ENCODE results near the gene CACNA1B. TPM values are rescaled to one million over a fixed set of nuclear protein-coding genes. Genes with fewer than 3 reads are reported as not detected.

The CACNA1B gene
- total and polyA plus RNA-seq, 9 donors = 0.01 to 3.8 (median 0.16) TPM; not detected in 1

GRCh38 chr9:138052322-138052615 is 174.7 kb downstream of the CACNA1B start:
- no peak overlapping the region for H3K4me3 ChIP-seq
- H3K36me3 ChIP-seq = no peaks in the 10 kb centered on the region
- peak in 1 of 5 donors; percentile 5 for DNase-seq
- TF ChIP-seq CTCF (IDR thresholded peaks at IDR 0.05) (no peak), POLR2A (IDR thresholded peaks at IDR 0.05) (no peak), EP300 (IDR thresholded peaks at IDR 0.05) (no peak)
- no peaks in the 10 kb centered on the region for H3K27me3 ChIP-seq
- intact Hi-C loops (cut with DNase I) = no loop called here
- WGBS, 3 donors = 90 to 93% (median 92%) methylated on average over 4 of the region's 4 CpGs
- no peak overlapping the region for H3K27ac ChIP-seq
- H3K4me1 ChIP-seq (ENCODE audit: insufficient read depth) = no peaks in the 10 kb centered on the region
- H3K9me3 ChIP-seq = no peaks in the 10 kb centered on the region

GRCh38 chr9:138052635-138053320 is 175.2 kb downstream of the CACNA1B start:
- Histone ChIP-seq H3K27me3 (no peaks in the 10 kb centered on the region), H3K9me3 (no peaks in the 10 kb centered on the region), H3K36me3 (no peaks in the 10 kb centered on the region), H3K27ac (no peak overlapping the region), H3K4me1 (ENCODE audit: insufficient read depth) (no peaks in the 10 kb centered on the region), H3K4me3 (no peak overlapping the region)
- WGBS, 3 donors = 74 to 78% (median 76%) methylated on average over 12 of the region's 12 CpGs
- TF ChIP-seq EP300 (IDR thresholded peaks at IDR 0.05) = no peak
- DNase-seq = peak in 1 of 5 donors; percentile 8
- intact Hi-C loops (cut with DNase I) = no loop called here

- no peak overlapping the region for H3K27ac ChIP-seq
- H3K4me1 ChIP-seq (ENCODE audit: insufficient read depth) = no peaks in the 10 kb centered on the region
- intact Hi-C loops (cut with DNase I) = no loop called here
- TF ChIP-seq CTCF (IDR thresholded peaks at IDR 0.05) (no peak), POLR2A (IDR thresholded peaks at IDR 0.05) (no peak), EP300 (IDR thresholded peaks at IDR 0.05) (no peak)
- no peaks in the 10 kb centered on the region for H3K9me3 ChIP-seq
- WGBS, 3 donors = 74 to 80% (median 76%) methylated on average over 7 of the region's 7 CpGs
- H3K36me3 ChIP-seq = no peaks in the 10 kb centered on the region
- H3K4me3 ChIP-seq = no peak overlapping the region
- peak in 1 of 5 donors; percentile 13 for DNase-seq
- H3K27me3 ChIP-seq = no peaks in the 10 kb centered on the region
These were observed 175.8 kb downstream of the CACNA1B start for GRCh38 chr9:138053321-138053868.

- Histone ChIP-seq H3K36me3 (no peaks in the 10 kb centered on the region), H3K27me3 (no peaks in the 10 kb centered on the region), H3K27ac (no peak overlapping the region), H3K4me3 (no peak overlapping the region), H3K4me1 (ENCODE audit: insufficient read depth) (no peaks in the 10 kb centered on the region), H3K9me3 (no peaks in the 10 kb centered on the region)
- 61 to 70% (median 67%) methylated on average over 16 of the region's 16 CpGs for WGBS, 3 donors
- intact Hi-C loops (cut with DNase I) = no loop called here
- peak in 1 of 5 donors; percentile 10 for DNase-seq
- no peak for TF ChIP-seq EP300 (IDR thresholded peaks at IDR 0.05)
- no peak for TF ChIP-seq POLR2A (IDR thresholded peaks at IDR 0.05)
- no peak for TF ChIP-seq CTCF (IDR thresholded peaks at IDR 0.05)
These were observed 176.6 kb downstream of the CACNA1B start for GRCh38 chr9:138053996-138054752.

GRCh38 chr9:138057726-138058125 is 180.1 kb downstream of the CACNA1B start:
- Histone ChIP-seq H3K9me3 (no peaks in the 10 kb centered on the region), H3K27ac (no peak overlapping the region), H3K4me1 (ENCODE audit: insufficient read depth) (no peaks in the 10 kb centered on the region), H3K27me3 (no peaks in the 10 kb centered on the region), H3K4me3 (no peak overlapping the region), H3K36me3 (no peaks in the 10 kb centered on the region)
- intact Hi-C loops (cut with DNase I) = no loop called here
- WGBS, 3 donors = 71 to 77% (median 72%) methylated on average over 8 of the region's 8 CpGs
- no peak for TF ChIP-seq CTCF (IDR thresholded peaks at IDR 0.05)
- no peak for TF ChIP-seq EP300 (IDR thresholded peaks at IDR 0.05)
- no peak for TF ChIP-seq POLR2A (IDR thresholded peaks at IDR 0.05)
- peak in 1 of 5 donors; percentile 1 for DNase-seq
